Measurements from ENCODE around the gene SPAST. TPM values are rescaled to one million over a fixed set of nuclear protein-coding genes. Genes with fewer than 3 reads are reported as not detected.
A peak's percentile ranks its signal among the peaks of the same experiment; 100 is the strongest.

SPAST gene
- total and polyA plus RNA-seq, 8 donors, result 2.5 to 10.4 (median 5.9) TPM

- no peaks in the 10 kb centered on the region for H3K36me3 ChIP-seq
- H3K27ac ChIP-seq, result no peak overlapping the region
- H3K4me3 ChIP-seq, result no peak overlapping the region
- peaks cover 0 to 16% (median 6%) of the 10 kb centered on the region in 3 donors for H3K4me1 ChIP-seq
- 95 to 96% methylated on average over 8 of the region's 8 CpGs for WGBS, 2 donors
- ATAC-seq (no peak), DNase-seq (no peak), FAIRE-seq (no peak)
- intact Hi-C loops (cut with DNase I), result no loop called here
- no peaks in the 10 kb centered on the region for H3K9me3 ChIP-seq
- no peaks in the 10 kb centered on the region for H3K27me3 ChIP-seq
- TF ChIP-seq CTCF (IDR thresholded peaks at IDR 0.05), result no peak
Measured at GRCh38 chr2:32061430-32061829, 1.9 kb upstream of the SPAST start.

- ATAC-seq (peak; percentile 23 to 56 (median 37)), DNase-seq (peak in 4 of 6 donors; percentile 42 to 53 (median 49)), FAIRE-seq (no peak)
- intact Hi-C loops (cut with DNase I), result no loop called here
- H3K4me1 ChIP-seq, result peaks cover 0 to 16% (median 6%) of the 10 kb centered on the region in 3 donors
- TF ChIP-seq CTCF (IDR thresholded peaks at IDR 0.05), result no peak
- WGBS, 2 donors, result 38 to 42% methylated on average over 13 of the region's 13 CpGs
- peak overlapping the region; percentile 66 to 97 (median 94) for H3K4me3 ChIP-seq
- no peaks in the 10 kb centered on the region for H3K9me3 ChIP-seq
- H3K27ac ChIP-seq, result peak overlapping the region; percentile 72 to 95 (median 90)
- no peaks in the 10 kb centered on the region for H3K27me3 ChIP-seq
- no peaks in the 10 kb centered on the region for H3K36me3 ChIP-seq
Measured at GRCh38 chr2:32061973-32062861, 1.1 kb upstream of the SPAST start.

GRCh38 chr2:32064021-32064601 lies 755 bp downstream of the SPAST start:
- Histone ChIP-seq H3K4me3 (peak overlapping the region; percentile 66 to 97 (median 94)), H3K27me3 (no peaks in the 10 kb centered on the region), H3K27ac (peak overlapping the region; percentile 72 to 95 (median 90)), H3K9me3 (no peaks in the 10 kb centered on the region), H3K4me1 (peaks cover 0 to 16% (median 6%) of the 10 kb centered on the region in 3 donors), H3K36me3 (no peaks in the 10 kb centered on the region)
- intact Hi-C loops (cut with DNase I), result no loop called here
- FAIRE-seq (no peak), DNase-seq (peak in 1 of 6 donors; percentile 10), ATAC-seq (peak in 1 of 4 donors; percentile 8)
- WGBS, 2 donors, result 0% methylated on average over 37 to 40 of the region's 40 CpGs
- TF ChIP-seq CTCF (IDR thresholded peaks at IDR 0.05), result no peak

- Histone ChIP-seq H3K4me1 (peaks cover 0 to 16% (median 6%) of the 10 kb centered on the region in 3 donors), H3K27ac (peak overlapping the region in 1 of 4 donors; percentile 91), H3K36me3 (no peaks in the 10 kb centered on the region), H3K4me3 (peak overlapping the region in 3 of 4 donors; percentile 66 to 96 (median 93)), H3K9me3 (no peaks in the 10 kb centered on the region), H3K27me3 (no peaks in the 10 kb centered on the region)
- no peak for FAIRE-seq
- 72 to 75% methylated on average over 8 of the region's 8 CpGs for WGBS, 2 donors
- DNase-seq, result no peak
- ATAC-seq, result no peak
- intact Hi-C loops (cut with DNase I), result no loop called here
- TF ChIP-seq CTCF (IDR thresholded peaks at IDR 0.05), result no peak
Measured at GRCh38 chr2:32064713-32065112, 1.4 kb downstream of the SPAST start.
